VCaP (cell line): ENCODE results near the gene SLC26A9.

ENCODE experiments used
- H3K27ac ChIP-seq: fragments of 450-650 bp; 2 replicates; pipeline ENCODE4 v1.5.1; 2017
- TF ChIP-seq, protein P1 (sequence below): fragments of 450-650 bp; conservative IDR thresholded peaks from 2 replicates; pipeline ENCODE4 v1.5.1; 2017; ENCODE audit warnings: mild to moderate bottlenecking, moderate library complexity

SLC26A9 gene

DNA sequence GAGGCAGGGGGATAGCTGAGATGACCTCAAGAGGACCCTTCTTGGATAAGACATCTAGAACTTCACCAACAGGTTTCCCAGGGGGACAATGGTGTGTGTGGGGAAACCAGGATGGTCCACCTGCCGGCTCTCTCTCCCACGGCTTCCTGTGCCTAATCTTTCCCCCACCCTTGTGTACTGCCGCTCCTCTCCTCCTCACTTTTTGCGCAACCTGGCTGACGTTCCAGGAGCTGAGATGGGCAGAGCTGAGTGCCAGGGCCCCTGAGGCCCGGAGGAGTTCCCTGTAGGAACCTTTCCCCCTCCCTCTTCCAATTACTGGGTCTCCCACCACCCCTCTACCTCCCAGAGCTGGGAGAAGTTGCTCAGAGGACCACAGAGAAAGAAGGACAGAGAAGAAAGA lies 6.9 kb downstream of the SLC26A9 start:
- H3K27ac ChIP-seq = no peak overlapping the region
- TF ChIP-seq, protein P1, sequence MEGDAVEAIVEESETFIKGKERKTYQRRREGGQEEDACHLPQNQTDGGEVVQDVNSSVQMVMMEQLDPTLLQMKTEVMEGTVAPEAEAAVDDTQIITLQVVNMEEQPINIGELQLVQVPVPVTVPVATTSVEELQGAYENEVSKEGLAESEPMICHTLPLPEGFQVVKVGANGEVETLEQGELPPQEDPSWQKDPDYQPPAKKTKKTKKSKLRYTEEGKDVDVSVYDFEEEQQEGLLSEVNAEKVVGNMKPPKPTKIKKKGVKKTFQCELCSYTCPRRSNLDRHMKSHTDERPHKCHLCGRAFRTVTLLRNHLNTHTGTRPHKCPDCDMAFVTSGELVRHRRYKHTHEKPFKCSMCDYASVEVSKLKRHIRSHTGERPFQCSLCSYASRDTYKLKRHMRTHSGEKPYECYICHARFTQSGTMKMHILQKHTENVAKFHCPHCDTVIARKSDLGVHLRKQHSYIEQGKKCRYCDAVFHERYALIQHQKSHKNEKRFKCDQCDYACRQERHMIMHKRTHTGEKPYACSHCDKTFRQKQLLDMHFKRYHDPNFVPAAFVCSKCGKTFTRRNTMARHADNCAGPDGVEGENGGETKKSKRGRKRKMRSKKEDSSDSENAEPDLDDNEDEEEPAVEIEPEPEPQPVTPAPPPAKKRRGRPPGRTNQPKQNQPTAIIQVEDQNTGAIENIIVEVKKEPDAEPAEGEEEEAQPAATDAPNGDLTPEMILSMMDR = no peak

DNA sequence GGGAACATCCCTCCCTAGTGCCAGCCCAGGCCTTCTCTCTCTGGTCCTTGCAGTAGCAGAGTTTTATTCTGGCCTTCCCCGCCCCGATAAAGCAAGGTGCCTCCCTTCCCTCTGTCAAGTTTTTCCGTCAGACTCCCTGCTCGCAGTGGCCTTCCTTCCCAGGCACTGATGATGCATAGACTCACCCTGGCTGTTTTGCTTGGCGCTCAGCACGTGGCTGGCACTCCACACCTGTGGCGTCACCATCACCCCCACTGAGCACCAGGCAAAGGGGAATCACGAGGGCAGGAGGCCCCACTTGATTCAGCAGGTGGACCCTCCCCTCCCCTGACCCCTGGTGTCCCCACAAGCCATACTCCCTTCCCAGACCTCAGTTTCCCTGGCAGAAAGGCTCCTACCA lies 7.4 kb downstream of the SLC26A9 start:
- no peak overlapping the region for H3K27ac ChIP-seq
- TF ChIP-seq, protein P1 = no peak

DNA sequence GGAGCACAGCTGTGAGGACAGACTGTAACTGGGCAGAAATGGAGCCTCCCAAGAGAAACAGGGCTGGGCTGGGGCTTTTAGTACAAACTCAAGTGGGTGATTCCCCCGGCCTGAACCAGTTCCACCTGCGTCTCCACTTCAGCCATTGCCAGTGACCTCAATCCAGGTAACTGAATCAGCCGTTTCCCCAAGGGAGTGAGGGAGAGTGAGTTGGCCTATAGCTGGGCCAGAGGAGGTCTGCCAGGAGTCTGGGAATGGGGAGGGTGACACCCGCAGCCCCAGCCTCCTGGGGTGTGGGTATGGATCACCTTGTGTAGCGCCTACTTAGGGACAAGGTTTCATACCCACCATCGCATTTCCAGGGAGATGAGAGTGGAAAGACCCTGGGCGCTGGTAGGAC lies 8.5 kb downstream of the SLC26A9 start:
- no peak overlapping the region for H3K27ac ChIP-seq
- TF ChIP-seq, protein P1 = no peak

DNA sequence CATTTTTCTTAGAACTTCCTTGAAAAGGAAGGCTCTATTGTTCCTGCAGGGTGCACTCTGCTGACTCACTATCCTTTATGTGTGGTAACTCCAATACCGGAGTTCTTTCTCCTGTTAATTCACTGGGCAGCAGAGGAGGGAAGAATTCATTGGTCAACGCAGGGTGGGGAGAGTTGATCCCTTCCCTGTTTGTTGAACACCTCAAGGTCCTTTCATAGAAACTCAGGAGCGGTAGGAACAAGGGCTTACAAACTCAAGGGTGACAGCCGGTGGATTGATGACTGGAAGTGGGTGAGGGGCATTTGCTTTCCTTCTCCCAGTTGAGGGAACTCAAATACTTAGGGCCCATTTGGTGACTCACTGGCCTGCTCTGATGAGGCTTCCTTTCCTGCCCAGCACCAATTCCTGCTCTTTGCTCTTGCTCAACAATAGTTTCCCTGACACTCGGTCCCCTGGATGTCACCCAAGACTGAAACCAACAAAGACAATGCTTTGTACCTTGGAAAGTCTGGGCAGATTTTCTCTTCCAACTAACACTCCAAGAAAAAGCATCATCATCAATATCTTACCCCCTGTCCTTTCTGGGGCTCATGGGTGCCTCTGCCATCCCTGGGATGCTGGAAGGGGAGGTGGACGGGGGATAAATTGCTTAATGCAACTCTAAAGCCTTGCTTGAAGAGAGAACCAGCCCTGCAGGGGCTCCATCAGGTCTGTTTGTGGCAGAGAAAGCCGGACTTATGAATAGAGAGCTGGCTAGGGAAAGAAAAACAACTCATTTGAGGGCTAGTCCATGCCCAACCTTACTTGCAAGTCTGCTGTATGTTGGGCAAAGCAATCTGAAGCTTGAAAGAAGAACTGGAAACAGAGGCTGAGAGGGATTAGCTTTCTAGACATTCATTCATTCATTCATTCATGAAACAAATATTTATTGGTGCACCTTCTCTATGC lies 9.3 kb downstream of the SLC26A9 start:
- TF ChIP-seq, protein P1 = no peak
- no peak overlapping the region for H3K27ac ChIP-seq

DNA sequence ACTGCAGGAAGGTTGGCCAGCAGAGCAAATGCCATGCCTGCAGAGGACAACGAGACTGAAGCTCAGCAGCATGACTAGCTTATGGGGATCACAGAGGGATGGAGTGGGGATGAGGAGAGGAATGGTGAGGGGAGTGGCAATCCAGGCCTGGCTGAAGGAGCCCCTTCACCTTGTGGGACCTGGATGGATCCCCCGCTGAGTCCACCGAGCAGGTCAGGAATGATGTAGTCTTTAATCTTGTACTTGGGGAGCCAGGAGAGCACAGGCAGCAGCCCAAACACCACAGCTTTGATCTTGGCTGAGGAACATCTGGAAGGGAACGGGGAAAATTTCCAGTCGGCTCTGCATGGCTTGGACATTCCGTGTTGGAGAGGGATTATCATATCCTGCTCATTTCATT lies 10.5 kb downstream of the SLC26A9 start:
- TF ChIP-seq, protein P1 = no peak
- no peak overlapping the region for H3K27ac ChIP-seq

DNA sequence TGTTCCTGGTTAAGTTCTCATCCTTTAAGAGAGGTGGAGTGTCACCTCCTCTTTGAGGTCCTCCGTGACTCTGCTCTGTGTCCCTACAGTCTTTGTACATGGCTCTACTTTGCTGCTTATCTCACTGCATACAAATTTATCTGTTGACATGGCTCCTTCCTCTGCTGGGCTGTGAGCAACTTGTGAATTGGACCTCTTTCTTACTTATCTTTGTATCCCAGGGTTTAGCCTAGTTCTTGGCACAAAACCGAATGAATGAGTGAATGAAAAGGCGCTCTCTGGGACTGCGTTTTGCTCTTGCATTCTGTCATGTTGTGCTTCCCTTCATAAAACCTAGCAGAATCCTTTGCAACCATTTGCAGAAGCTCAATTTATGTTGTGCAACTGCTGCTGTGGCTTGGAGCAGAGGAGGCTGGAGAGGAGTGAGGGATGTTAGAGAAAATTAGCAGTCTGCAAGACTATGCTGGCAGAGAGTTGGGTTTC lies 12.4 kb downstream of the SLC26A9 start:
- TF ChIP-seq, protein P1 = no peak
- no peak overlapping the region for H3K27ac ChIP-seq

DNA sequence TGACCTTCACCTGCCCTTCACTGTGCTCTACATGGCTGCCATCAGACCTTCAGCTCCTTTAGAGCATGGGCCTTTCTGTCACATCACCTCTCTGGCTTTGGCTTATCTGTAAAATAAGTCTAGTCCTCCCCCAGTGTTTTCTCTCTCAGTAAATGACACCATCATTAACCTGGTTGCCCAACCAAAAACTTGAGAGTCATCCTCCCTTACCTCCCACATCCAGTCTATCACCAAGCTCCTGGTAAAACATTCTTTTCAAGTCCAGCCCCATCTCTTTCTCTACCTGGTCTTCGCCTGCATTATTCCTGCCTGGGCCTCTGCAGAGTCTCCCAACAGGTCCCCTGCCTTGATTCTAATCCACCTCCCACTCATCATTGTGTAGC lies 13.1 kb downstream of the SLC26A9 start:
- TF ChIP-seq, protein P1 = no peak
- no peak overlapping the region for H3K27ac ChIP-seq
